T-cell (primary cell): ENCODE measurements around the gene IL11. TPM values are rescaled to one million over a fixed set of nuclear protein-coding genes. Genes with fewer than 3 reads are reported as not detected.
A peak's percentile ranks its signal among the peaks of the same experiment; 100 is the strongest.

ENCODE experiments used
- ATAC-seq, 4 experiments: fragments of 200-7000 bp in 3 of 4; fragments of 150-1000 bp in 1 of 4; cut with Tn5 transposase; replicated peaks in 1 of 4; 1 replicate in 3 of 4; 2 replicates in 1 of 4; pipeline ENCODE4 v1.10.0; 2021; ENCODE audit warnings: moderate library complexity in 3 of 4, mild to moderate bottlenecking in 2 of 4, moderate number of reproducible peaks in 1 of 4
- CTCF ChIA-PET, 2 donors: fragments of 300-600 bp; sonication (Branson Sonifier 250); formaldehyde crosslinking; loops; one replicate each; lab custom pipeline; 2022; ENCODE audit warnings: antibody characterized with exemption in 2 of 2; lab: Charles Lee
- POLR2A ChIA-PET, 2 donors: fragments of 300-600 bp; sonication (Branson Sonifier 250); formaldehyde crosslinking; loops; one replicate each; lab custom pipeline; 2022; ENCODE audit warnings: antibody characterized with exemption in 2 of 2; lab: Charles Lee
- DNase-seq, 35 experiments: peaks; one replicate each; pipeline versions ENCODE4 v3.0.0 to v3.0.0-alpha.2; 2013 to 2023
- H3K27ac ChIP-seq: one replicate; pipeline ENCODE4 v1.5.1; 2013; ENCODE audit warnings: low read length
- H3K27me3 ChIP-seq, 2 experiments: replicated peaks in 1 of 2; 1 replicate in 1 of 2; 2 replicates in 1 of 2; pipeline versions ENCODE4 v1.6.1 to v1.7.0; 2013; ENCODE audit warnings: low read length in 1 of 2, mixed read lengths in 1 of 2; ENCODE audit not compliant: control insufficient read depth in 2 of 2, insufficient read depth in 2 of 2; ENCODE audit errors: extremely low read depth in 1 of 2
- H3K36me3 ChIP-seq, 2 donors: 1 replicate in 1 of 2; 2 replicates in 1 of 2; pipeline versions ENCODE4 v1.6.1 to v1.7.0; 2013; ENCODE audit warnings: low read length in 1 of 2; ENCODE audit not compliant: control insufficient read depth in 2 of 2, insufficient read depth in 1 of 2; ENCODE audit errors: extremely low read depth in 1 of 2
- H3K4me1 ChIP-seq, 2 experiments: 1 replicate in 1 of 2; 2 replicates in 1 of 2; pipeline versions ENCODE4 v1.6.1 to v1.7.0; 2013; ENCODE audit warnings: low read length in 2 of 2, mixed read lengths in 1 of 2; ENCODE audit not compliant: insufficient read depth in 2 of 2, control insufficient read depth in 1 of 2; ENCODE audit errors: extremely low read depth in 1 of 2
- H3K4me3 ChIP-seq, 2 donors: 1 replicate in 1 of 2; 2 replicates in 1 of 2; pipeline versions ENCODE4 v1.5.1 to v1.7.0; 2013; ENCODE audit warnings: mild to moderate bottlenecking in 2 of 2, low read length in 1 of 2, moderate library complexity in 1 of 2; ENCODE audit not compliant: control insufficient read depth in 1 of 2; ENCODE audit errors: extremely low read depth in 1 of 2
- H3K9me3 ChIP-seq: 2 replicates; pipeline ENCODE4 v1.7.0; 2013
- H3K27ac Mint-ChIP-seq, 2 donors: one replicate each; pipeline ENCODE4 v1.8.0; 2020 to 2021; ENCODE audit warnings: mild to moderate bottlenecking in 2 of 2, mixed read lengths in 2 of 2
- H3K27me3 Mint-ChIP-seq, 2 donors: one replicate each; pipeline ENCODE4 v1.8.0; 2021 to 2022; ENCODE audit warnings: mixed read lengths in 2 of 2
- H3K36me3 Mint-ChIP-seq: one replicate; pipeline ENCODE4 v1.8.0; 2021; ENCODE audit warnings: mixed read lengths
- H3K4me1 Mint-ChIP-seq, 3 donors: one replicate each; pipeline ENCODE4 v1.8.0; 2020 to 2022; ENCODE audit warnings: mixed read lengths in 3 of 3, mild to moderate bottlenecking in 1 of 3
- H3K4me3 Mint-ChIP-seq, 3 donors: one replicate each; pipeline ENCODE4 v1.8.0; 2020 to 2022; ENCODE audit warnings: mild to moderate bottlenecking in 3 of 3, mixed read lengths in 3 of 3, moderate library complexity in 3 of 3
- H3K9me3 Mint-ChIP-seq, 3 donors: one replicate each; pipeline ENCODE4 v1.8.0; 2020 to 2022; ENCODE audit warnings: mixed read lengths in 3 of 3
- whole genome bisulfite sequencing: methylation state at CpG from one replicate; pipeline ENCODE4 v1.1.5; 2013; ENCODE audit warnings: missing lambda C conversion rate; ENCODE audit not compliant: insufficient coverage; 5-methylcytosine and 5-hydroxymethylcytosine counted together
- total RNA-seq, 35 experiments: library from RNA in 6 of 35; stranded (reverse) in 6 of 35; fragments of 120-200 nt in 1 of 35; gene quantifications; one replicate each; pipeline versions ENCODE4 v1.2.1 to v1.2.4 and lab custom pipeline; 2013 to 2026

IL11 gene
- total RNA-seq, 5 donors from 2014 or later (not counting 1 experiment from before 2014, with no cell fraction given), result 0.53 to 0.96 TPM; not detected in 3

- no peaks in the 10 kb centered on the region for H3K9me3 Mint-ChIP-seq
- no peaks in the 10 kb centered on the region for H3K9me3 ChIP-seq
- ATAC-seq (peak in 3 of 4 experiments; percentile 31 to 54 (median 37)), DNase-seq (no peak)
- H3K27ac Mint-ChIP-seq, result no peak overlapping the region
- peaks cover 26 to 44% of the 10 kb centered on the region in 2 donors for H3K27me3 Mint-ChIP-seq
- H3K27me3 ChIP-seq, result peaks cover 4 to 82% of the 10 kb centered on the region in 2 experiments
- H3K4me3 Mint-ChIP-seq, result peak overlapping the region in 1 of 3 donors; percentile 46
- POLR2A ChIA-PET, result interaction anchor here in 1 of 2 donors (0.6 kb wide), 1 partner anchor 36 kb away, joined by 3 read pairs; no protein-coding TSS in a partner anchor
- H3K4me3 ChIP-seq, result no peak overlapping the region
- H3K36me3 ChIP-seq, result no peaks in the 10 kb centered on the region
- H3K4me1 Mint-ChIP-seq, result peaks cover 9 to 16% (median 14%) of the 10 kb centered on the region in 3 donors
- H3K27ac ChIP-seq, result no peak overlapping the region
- CTCF ChIA-PET, result interaction anchor here in 1 of 2 donors (0.6 kb wide), 1 partner anchor 93 kb away, joined by 3 read pairs; no protein-coding TSS in a partner anchor
- H3K36me3 Mint-ChIP-seq, result no peaks in the 10 kb centered on the region
- 18% methylated on average over 45 of the region's 54 CpGs for WGBS
- H3K4me1 ChIP-seq, result peaks cover 0 to 18% of the 10 kb centered on the region in 2 experiments
Observed at GRCh38 chr19:55368701-55369563, 1.3 kb downstream of the IL11 start.

- ChIA-PET CTCF (interaction anchor here in 1 of 2 donors (0.6 kb wide), 1 partner anchor 92 kb away, joined by 3 read pairs; no protein-coding TSS in a partner anchor), POLR2A (interaction anchor here in 1 of 2 donors (0.6 kb wide), 1 partner anchor 35 kb away, joined by 3 read pairs; no protein-coding TSS in a partner anchor)
- Histone ChIP-seq H3K9me3 (no peaks in the 10 kb centered on the region), H3K27me3 (peaks cover 4 to 75% of the 10 kb centered on the region in 2 experiments), H3K4me1 (peaks cover 0 to 18% of the 10 kb centered on the region in 2 experiments), H3K4me3 (no peak overlapping the region), H3K27ac (no peak overlapping the region), H3K36me3 (no peaks in the 10 kb centered on the region)
- DNase-seq (no peak), ATAC-seq (no peak)
- H3K4me1 Mint-ChIP-seq, result peaks cover 6 to 14% (median 12%) of the 10 kb centered on the region in 3 donors
- no peaks in the 10 kb centered on the region for H3K9me3 Mint-ChIP-seq
- H3K36me3 Mint-ChIP-seq, result no peaks in the 10 kb centered on the region
- H3K27ac Mint-ChIP-seq, result no peak overlapping the region
- WGBS, result 91% methylated on average over 10 of the region's 16 CpGs
- peak overlapping the region in 1 of 3 donors; percentile 46 for H3K4me3 Mint-ChIP-seq
- peaks cover 21 to 39% of the 10 kb centered on the region in 2 donors for H3K27me3 Mint-ChIP-seq
Observed at GRCh38 chr19:55368106-55368505, 2.2 kb downstream of the IL11 start.

- H3K36me3 ChIP-seq, result no peaks in the 10 kb centered on the region
- DNase-seq (no peak), ATAC-seq (no peak)
- H3K4me1 ChIP-seq, result peaks cover 0 to 18% of the 10 kb centered on the region in 2 experiments
- H3K27me3 Mint-ChIP-seq, result peaks cover 16 to 31% of the 10 kb centered on the region in 2 donors
- H3K27me3 ChIP-seq, result peaks cover 0 to 71% of the 10 kb centered on the region in 2 experiments
- no peaks in the 10 kb centered on the region for H3K9me3 Mint-ChIP-seq
- ChIA-PET POLR2A (interaction anchor here in 1 of 2 donors (0.5 kb wide), 1 partner anchor 80 kb away, joined by 3 read pairs; no protein-coding TSS in a partner anchor), CTCF (no interaction called here)
- WGBS, result 50% methylated on average over 1 of the region's 3 CpGs
- H3K4me3 Mint-ChIP-seq, result peak overlapping the region in 1 of 3 donors; percentile 9
- no peaks in the 10 kb centered on the region for H3K36me3 Mint-ChIP-seq
- peaks cover 4 to 14% (median 10%) of the 10 kb centered on the region in 3 donors for H3K4me1 Mint-ChIP-seq
- H3K4me3 ChIP-seq, result no peak overlapping the region
- H3K9me3 ChIP-seq, result no peaks in the 10 kb centered on the region
- H3K27ac Mint-ChIP-seq, result no peak overlapping the region
- H3K27ac ChIP-seq, result no peak overlapping the region
Observed at GRCh38 chr19:55366790-55367189, 3.5 kb downstream of the IL11 start.

DNA sequence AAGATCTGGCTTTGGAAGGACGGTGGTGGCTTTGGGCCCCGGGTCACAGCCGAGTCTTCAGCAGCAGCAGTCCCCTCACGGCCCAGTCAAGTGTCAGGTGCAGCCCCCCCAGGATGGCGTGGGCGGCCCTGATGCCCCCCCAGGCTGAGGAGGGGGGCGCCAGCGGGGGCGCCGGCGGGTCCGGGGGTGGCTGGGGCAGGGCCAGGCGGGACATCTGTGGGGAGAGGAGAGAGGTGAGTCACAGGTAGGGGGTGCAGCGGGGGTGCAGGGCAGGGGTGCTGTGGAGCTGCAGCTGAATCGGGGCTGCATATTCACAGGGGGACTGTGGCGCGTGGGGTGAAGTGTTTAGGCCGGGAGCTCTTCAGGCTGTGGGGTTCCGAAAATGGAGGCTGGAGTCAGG lies 4.3 kb downstream of the IL11 start:
- POLR2A ChIA-PET, result no interaction called here
- H3K27ac Mint-ChIP-seq, result no peak overlapping the region
- no peak for ATAC-seq

GRCh38 chr19:55365245-55365644 lies 5.0 kb downstream of the IL11 start:
- POLR2A ChIA-PET, result no interaction called here
- Mint-ChIP-seq H3K9me3 (no peaks in the 10 kb centered on the region), H3K4me3 (no peak overlapping the region), H3K27ac (no peak overlapping the region), H3K36me3 (no peaks in the 10 kb centered on the region), H3K27me3 (peaks cover 4 to 17% of the 10 kb centered on the region in 2 donors), H3K4me1 (peaks cover 4 to 6% (median 5%) of the 10 kb centered on the region in 3 donors)
- Histone ChIP-seq H3K36me3 (no peaks in the 10 kb centered on the region), H3K4me1 (peaks cover 0 to 16% of the 10 kb centered on the region in 2 experiments), H3K9me3 (no peaks in the 10 kb centered on the region), H3K27me3 (peaks cover 0 to 63% of the 10 kb centered on the region in 2 experiments), H3K4me3 (no peak overlapping the region), H3K27ac (no peak overlapping the region)
- DNase-seq (no peak), ATAC-seq (no peak)
- CTCF ChIA-PET, result no interaction called here
- 89% methylated on average over 7 of the region's 8 CpGs for WGBS

More for the DNA sequence above, 4.3 kb downstream of the IL11 start:
- Mint-ChIP-seq H3K4me3 (no peak overlapping the region), H3K36me3 (no peaks in the 10 kb centered on the region), H3K9me3 (no peaks in the 10 kb centered on the region), H3K4me1 (peaks cover 4 to 12% (median 10%) of the 10 kb centered on the region in 3 donors), H3K27me3 (peaks cover 10 to 23% of the 10 kb centered on the region in 2 donors)
- no peak overlapping the region for H3K4me3 ChIP-seq
- no peak for DNase-seq
- H3K36me3 ChIP-seq, result no peaks in the 10 kb centered on the region
- no peaks in the 10 kb centered on the region for H3K9me3 ChIP-seq
- H3K27ac ChIP-seq, result no peak overlapping the region
- H3K27me3 ChIP-seq, result peaks cover 0 to 67% of the 10 kb centered on the region in 2 experiments
- CTCF ChIA-PET, result no interaction called here
- WGBS, result 68% methylated on average over 19 of the region's 19 CpGs
- H3K4me1 ChIP-seq, result peaks cover 0 to 18% of the 10 kb centered on the region in 2 experiments

DNA sequence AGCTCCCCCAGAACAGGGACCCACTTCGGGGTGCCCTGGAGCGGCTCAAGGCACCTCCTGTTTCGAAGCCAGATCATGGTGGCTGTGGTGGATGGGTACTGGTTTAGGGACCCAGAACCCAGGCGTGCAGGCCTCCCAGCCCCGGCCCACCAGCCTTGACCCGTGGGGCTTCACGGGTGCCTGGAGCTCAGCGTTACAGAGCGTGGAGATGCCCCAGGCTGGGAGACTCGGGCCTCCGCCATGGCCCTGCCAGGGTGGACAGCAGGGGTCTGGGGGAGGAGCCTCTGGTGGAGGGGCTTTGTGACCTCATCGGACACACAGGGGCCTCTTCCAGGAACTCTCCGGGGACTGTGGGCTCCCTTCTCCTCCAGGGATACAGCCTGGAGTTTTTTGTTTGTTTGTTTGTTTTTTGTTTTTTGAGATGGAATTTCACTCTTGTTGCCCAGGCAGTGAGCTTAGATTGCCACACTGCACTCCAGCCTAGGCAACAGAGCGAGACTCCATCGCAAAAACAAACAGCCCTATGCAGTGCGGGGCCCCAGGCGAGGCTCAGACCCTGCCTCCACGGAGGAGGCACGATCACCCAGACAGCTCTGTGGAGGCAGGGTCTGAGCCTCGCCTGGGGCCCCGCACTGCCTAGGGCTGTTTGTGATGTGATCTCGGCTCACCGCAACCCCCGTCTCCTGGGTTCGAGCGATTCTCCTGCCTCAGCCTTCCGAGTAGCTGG lies 7.1 kb downstream of the IL11 start, which contains the start of gene GARIN5B:
Gene GARIN5B (minus strand): TSS at position 271 of the 727 bp plus-strand sequence. CDS start 194 bp downstream, at position 77.
- Mint-ChIP-seq H3K4me1 (peaks cover 0 to 2% (median 0%) of the 10 kb centered on the region in 3 donors), H3K27ac (no peak within 1 kb of the TSS)
- CTCF ChIA-PET, result no interaction called here

More for the DNA sequence above, 7.1 kb downstream of the IL11 start, which contains the start of gene GARIN5B:
- WGBS, result 84% methylated on average over 16 of the region's 27 CpGs
- Mint-ChIP-seq H3K4me3 (no peak within 1 kb of the TSS), H3K9me3 (no peaks in the 10 kb centered on the region), H3K36me3 (no peaks in the 10 kb centered on the region), H3K27me3 (peaks cover 0 to 8% of the 10 kb centered on the region in 2 donors)
- Histone ChIP-seq H3K4me1 (no peaks in the 10 kb centered on the region), H3K27ac (no peak within 1 kb of the TSS), H3K9me3 (no peaks in the 10 kb centered on the region), H3K36me3 (no peaks in the 10 kb centered on the region), H3K4me3 (no peak within 1 kb of the TSS), H3K27me3 (peaks cover 0 to 44% of the 10 kb centered on the region in 2 experiments)
- DNase-seq (no peak), ATAC-seq (no peak)
- POLR2A ChIA-PET, result interaction anchor here in 1 of 2 donors (0.6 kb wide), 1 partner anchor 45 kb away, joined by 10 read pairs; no protein-coding TSS in a partner anchor
